Umbilical cord (tissue), 2 donors: Measurements from ENCODE around the gene NEK10. TPM values are rescaled to one million over a fixed set of nuclear protein-coding genes. Genes with fewer than 3 reads are reported as not detected.
"Not testable (repeated sequence)": the region's sequence is repeated elsewhere in the genome, so short reads cannot be mapped to it uniquely, and the experiment has no call there.

Source experiments
- DNase-seq: peaks from one replicate; pipeline ENCODE4 v3.0.0-alpha.2; 2015; ENCODE audit warnings: low spot score
- total RNA-seq: library from RNA; depleted of rRNA; stranded (reverse); fragments of >200 nt; gene quantifications from one replicate; pipeline ENCODE4 v1.2.3, GENCODE V29; 2014; ENCODE audit warnings: low replicate concordance; ENCODE audit not compliant: insufficient read depth

The NEK10 gene
- total RNA-seq, 1 donor from 2014 or later: 4.6 TPM

DNA sequence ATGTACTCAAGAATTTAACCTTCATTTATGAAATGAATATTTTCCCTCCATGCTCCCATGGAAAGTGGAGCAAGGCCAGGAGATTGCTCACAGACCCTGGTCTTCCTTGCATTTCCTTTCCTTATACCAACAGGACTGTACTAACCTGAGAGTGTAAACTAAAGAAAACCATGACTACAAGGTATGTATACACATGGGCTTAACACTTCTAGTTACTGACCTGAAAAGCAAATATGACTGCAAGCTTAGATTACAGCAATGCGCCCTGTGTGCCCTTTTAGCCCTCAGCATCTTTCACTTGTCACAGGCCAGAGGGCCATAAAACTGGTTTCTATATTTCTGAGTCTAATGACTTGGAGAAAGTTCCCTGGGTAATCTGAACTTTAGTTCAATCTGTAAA is 52.1 kb downstream of the NEK10 start:
- no peak for DNase-seq

DNA sequence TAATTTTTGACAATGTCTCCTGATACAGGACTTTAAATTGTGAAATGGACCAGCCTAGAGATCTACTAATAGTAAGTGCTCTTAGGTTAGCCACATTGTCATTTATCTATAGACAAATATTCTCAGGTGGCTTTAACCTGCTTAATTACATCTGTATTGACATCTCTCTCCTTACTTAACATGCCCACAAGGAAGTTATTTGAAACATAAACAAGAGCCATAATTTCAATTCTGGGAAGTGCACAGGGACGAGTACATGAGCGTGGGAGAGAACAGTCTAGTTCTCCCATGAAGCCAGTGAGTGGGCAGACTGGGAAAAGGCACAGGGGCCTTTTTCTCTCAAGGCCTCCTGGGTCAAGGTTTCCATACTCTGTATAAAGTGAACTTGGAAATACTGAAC is 54.2 kb downstream of the NEK10 start:
- DNase-seq: no peak

DNA sequence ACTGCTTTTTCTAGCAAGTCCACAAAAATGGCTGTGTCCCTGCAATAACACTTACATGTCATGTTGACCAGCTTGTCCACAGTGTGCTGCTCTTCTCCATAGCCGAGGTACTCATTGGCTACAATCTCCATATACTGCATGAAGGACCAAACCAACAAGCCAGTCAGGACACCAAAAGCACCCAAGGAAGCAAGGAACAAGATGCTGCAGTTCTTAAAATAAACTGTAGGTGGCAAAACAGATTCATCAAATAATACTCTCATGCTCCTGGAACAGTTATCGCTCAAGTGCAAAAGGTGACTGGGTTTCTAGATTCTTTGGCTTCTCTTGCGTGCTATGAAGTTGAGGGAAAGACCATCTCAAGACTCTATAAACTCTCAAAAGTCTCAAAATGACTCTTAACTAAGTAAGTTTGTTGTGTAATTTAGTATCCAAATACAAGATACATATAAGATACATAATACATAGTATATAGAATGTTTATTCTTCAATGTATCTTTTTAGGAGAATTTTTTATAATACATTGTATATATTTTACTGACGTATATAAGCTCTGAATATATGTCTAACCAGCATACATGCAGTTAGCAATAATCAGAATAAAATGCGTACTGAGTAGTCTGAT is 57.0 kb downstream of the NEK10 start:
- DNase-seq: peak; percentile 71

DNA sequence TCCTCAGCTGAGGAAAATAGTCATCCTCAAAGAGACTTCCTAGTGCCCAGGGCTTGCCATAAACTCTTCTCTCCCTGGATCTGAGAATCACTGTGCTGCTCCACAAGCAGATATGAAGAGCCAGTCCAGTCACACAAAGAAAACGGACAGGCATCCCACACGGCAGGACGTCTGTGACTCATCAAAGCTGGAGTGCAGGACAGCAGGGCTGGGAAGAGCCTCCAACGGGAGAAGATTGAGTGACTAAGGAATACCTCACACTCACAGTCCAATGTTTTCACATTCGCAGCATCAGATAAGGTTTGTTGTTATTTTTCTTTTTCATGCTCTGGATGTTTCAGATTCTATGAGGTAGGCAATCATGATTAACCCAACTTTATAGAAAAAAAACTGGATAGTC is 57.8 kb downstream of the NEK10 start:
- no peak for DNase-seq

DNA sequence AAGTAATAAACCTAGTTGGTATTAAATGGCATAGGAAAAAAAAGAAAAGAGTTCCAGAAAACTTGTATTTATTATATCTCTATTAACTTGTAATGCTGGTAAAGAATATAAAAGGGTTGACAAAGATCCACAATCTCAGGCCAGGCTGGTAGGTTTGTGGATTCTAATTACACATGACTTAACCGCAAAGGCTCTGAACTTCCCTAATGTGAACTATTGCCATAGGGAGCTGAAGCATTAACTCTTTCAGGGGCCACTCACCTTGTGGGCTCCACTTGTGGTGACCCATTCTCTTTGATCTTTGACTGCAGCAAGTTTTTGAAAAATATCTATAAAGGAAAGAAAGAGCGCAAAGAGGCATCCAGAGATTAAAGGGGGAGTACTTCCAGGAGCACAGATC is 58.5 kb downstream of the NEK10 start:
- DNase-seq: no peak

DNA sequence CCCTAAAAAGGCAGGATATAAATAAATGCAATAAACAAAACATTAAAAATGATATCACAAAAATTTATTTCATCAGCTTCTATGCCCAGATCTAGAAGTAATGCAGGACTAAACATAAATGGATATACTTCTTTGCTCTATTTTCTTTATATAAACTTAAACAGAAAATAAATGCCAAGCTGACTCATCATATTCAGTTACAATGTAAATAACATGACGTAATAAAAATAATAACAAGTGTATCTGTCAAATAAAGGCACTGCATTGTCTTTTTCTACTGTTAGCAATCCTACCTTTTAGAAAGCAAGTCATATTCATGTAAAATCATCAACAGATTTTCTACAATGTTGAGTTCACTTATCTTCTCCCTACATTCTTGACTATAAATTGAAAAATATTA is 61.6 kb downstream of the NEK10 start:
- no peak for DNase-seq

DNA sequence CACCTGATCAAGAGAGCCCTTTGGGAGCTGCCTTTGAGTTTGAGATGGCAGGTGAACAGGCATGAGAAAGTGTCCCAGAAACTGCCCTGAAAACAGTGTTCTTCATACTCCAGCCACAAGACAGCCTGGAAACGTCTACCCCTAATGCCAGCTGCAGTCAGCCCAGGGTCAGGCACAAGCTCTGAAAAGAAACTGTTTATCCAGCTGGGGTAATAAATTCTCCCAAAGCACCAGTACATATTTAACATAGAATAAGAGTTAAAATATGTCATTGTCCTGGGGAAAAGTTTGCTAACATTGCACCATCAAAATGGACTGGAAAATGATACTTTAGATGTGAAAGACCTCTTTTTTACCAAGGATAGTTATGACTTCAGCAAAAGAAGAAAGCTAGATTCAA is 66.3 kb downstream of the NEK10 start:
- DNase-seq: no peak

DNA sequence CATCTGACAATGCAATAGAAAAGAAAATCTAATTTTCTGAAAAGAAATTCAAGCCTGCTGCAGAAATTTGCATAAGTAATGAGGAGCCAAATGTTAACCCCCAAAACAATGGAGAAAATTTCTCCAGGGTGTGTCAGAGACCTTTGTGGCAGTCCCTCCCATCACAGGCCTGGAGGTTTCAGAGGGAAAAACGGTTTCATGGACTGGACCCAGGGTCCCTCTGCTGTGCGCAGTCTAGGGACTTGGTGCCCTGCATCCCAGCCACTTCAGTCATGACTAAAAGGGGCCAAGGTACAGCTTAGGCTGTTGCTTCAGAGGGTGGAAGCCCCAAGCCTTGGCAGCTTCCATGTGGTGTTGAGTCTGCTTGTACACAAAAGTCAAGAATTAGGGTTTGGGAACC is 70.2 kb downstream of the NEK10 start:
- not testable (repeated sequence) for DNase-seq

DNA sequence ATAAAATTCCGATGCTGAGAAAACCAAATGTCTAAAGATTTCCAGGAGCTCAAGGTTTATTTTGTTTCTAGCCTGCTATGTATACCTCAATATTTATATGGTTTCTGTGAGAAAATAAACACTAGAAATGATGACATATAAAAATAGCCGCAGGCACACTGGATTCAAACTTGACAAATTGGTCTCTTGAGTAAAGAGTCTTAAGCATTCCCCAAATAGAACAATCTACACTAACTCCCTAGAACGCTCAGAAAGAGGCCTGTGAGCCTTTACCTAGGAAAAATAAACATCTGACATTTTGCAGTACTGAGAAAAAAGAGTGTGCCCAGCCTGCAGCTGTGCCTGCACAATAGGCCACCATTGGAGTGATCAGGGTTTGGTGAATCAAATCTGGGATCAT is 75.2 kb downstream of the NEK10 start:
- DNase-seq: peak; percentile 20

DNA sequence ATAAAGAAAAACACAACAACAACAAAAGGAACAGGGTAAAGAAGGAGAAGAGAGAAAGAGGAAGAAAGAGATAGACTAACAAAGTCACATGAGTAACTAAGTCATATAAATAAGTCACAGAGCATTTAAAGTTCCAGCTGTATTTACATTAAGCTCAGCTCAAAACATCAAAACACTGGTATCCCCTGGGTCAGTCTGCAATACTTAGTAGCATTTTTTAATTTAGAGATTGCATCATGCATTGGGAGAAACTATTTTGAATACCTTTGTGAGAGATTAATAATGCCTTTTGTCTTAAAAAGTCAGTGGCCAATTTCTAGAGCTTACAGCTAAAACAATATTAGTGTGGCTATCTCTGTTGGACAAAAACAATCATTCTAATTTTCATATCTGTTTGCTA is 78.4 kb downstream of the NEK10 start:
- DNase-seq: no peak

DNA sequence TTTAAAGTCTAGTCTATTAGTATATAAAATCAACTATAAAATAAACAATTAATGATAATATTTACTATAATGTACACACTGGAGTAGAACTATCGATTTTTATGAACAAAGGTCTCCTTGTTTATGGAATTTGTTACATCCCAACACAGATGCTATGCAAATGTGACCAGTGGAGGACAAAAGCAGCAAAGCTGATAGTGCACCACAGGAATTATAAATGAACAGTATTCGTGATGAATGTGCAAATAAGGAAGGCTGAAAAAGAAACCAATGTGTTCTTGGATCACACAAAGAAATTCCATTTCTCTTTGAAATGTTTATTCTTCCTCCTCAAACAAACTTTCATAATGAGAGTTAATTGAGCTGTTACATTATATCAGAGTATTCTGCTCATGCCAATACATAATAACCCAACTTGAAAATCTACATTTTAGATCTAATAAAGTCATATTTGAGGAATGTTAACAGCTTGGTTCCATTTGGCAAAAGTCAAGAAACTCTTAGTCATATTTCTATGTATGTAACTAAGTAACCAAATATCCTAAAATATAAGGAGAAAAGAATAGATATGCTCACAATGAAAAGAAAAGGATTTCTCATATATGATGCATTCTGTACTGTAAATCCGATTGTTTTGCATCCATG is 79.3 kb downstream of the NEK10 start:
- no peak for DNase-seq

DNA sequence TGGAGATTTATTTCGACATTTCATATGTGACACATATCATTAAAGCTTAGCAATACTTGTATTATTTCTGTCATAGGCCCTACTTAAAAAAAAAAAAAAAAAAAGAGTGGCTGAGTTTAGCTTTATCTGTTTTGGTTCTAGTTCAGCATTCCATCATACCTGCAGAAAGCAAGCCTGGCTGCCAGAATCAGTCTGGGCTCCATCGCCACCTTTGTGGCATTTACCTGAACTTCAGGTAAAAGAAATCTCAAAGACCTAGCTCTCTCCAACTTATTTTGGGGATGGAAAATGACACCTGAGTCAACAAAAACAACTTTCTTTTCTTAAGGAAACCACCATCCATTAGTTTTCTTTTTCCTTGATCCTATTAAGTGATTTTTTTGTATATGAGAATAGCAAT is 82.1 kb downstream of the NEK10 start:
- DNase-seq: no peak

DNA sequence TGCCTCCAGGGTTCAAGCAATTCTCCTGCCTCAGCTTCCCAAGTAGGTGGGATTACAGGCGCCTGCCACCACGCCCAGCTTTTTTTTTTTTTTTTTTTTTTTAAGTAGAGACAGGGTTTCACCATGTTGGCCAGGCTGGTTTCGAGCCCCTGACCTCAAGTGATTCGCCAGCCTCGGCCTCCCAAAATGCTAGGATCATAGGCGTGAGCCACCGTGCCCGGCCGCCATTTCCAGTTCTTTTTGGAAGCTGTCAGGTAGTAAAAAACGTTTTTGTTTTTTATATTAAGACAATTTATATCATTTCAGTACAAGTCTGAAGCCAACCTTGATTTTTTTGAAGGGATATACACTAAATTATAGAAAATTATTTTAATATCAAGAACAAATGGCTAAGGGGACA is 82.7 kb downstream of the NEK10 start:
- not testable (repeated sequence) for DNase-seq

DNA sequence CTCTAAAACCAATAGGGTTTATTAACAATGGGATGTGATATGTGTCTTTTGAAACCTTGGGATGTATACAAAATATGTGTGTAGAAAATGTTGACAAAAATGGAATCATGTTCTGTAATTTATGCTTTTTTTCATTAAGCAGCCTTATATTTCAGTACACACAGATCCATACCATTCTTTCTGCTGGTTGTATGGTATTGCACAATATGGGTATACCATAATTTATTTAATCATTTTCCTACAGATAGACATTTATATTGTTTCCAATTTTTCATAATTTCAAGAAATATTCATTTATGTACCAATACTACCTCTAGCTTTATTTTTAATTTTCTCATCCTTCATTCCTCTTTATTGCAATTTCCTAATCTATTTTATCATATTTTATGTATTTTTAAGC is 83.5 kb downstream of the NEK10 start:
- DNase-seq: no peak

DNA sequence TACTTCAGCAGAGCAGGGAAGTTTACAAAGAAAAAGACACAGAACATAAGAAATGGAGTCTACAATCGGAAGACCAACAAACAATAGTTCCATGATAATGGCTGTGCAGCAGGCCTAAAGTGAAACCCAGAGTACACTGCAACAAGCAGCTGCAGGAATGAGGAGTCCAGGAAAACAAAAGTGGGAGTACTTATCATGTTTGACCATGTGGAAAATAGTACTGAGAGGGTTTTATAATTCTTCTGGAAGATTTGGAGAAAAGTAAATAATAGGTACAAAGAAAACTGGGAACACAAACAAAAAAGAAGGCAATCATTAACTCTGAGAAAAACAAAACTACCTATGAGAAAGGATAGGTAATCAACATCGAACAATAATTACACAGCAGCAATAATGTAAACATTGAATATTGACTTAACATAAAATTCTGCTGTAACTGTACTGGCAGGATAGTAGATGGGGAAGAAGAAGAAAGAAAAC is 87.5 kb downstream of the NEK10 start:
- DNase-seq: no peak

DNA sequence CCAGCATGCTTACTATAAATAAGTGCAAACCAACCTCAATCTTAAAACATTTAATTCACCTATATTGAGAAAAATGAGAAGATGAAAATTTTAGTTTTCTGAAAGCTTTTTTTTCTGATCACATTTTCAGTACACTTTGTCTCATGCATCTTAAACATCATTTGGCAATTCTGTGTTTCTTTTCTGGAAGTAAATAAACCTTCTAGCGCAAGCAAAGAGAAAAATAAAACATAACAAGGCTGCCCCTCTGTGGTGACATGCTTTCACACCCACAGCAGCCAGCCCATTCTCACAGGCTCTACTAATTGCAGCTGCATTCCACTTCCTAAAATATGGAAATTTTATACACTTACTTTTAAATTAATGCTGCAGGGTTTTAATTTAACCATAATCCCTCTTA is 90.1 kb downstream of the NEK10 start:
- peak; percentile 55 for DNase-seq

DNA sequence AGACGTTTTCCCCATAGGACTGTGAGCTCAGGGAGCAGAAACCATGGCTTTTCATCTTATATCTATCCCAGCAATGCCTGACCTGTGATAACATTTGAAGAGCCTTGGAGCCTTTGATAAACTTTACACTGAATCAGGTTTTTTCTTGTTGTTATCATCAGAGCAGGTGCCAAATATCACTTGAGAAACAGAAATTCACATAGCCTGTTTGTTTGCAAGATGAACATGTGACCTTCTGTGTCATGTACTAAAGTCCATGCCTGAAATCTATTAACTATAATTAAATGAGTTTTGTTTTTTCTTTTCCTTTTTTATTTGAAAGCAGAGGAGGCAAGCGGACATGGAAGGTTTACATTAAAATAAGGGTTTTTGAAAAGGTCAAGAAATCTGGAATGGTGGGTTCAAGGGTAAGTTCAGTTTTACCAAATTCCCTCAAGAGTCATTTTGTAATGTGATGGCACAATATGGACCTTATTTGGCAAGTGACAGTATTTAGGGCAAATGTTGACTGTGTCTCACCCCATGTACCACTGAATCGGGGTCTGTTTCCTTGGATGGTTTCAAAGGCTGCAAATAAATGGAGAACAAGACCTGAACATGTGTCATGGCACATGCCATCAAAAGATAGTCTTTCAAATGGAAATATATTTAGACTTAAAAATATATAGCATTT is 90.7 kb downstream of the NEK10 start:
- no peak for DNase-seq

DNA sequence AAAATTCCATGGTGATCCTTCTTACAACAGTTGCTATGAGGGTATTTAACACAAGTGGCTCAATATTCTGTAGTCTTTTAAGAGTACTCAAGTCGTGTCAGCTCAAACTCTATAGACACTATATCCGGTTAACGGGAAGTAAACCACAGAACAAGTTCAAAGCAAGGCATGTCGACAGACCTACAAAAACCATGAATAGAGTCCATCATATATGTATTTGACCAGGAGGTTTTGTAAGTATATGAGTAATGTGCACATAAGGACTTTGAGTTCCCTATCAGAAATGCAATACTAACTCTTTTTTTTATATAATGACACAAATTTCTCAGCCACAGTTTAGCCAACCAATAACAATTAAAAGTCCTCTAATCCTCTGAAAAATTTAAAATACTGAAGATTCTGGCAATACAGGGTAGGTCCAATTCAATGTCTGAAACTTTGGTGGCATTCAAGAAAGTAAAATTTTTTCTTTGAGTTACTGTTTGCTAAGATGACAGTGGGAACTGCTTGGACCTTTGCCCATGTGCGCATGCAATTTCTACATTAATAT is 93.7 kb downstream of the NEK10 start:
- no peak for DNase-seq

DNA sequence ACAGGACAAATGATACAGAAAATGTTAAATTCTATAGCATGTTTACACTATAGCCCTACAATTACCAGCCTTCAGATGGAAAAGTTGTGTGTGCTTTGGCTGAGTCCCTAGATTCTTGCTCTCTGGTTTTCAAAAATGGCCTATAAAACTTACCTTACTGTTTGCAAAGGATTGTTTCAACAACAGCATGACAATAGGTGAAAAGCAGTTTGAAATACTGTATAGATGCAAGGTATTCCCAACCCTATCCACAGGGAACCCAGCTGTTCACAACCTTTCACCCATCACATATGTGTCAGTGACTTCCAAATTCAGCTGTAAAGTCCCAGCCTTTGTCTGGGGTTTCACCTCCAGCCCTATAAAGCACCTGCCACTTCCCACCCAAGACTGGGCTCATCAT is 97.3 kb downstream of the NEK10 start:
- DNase-seq: no peak

DNA sequence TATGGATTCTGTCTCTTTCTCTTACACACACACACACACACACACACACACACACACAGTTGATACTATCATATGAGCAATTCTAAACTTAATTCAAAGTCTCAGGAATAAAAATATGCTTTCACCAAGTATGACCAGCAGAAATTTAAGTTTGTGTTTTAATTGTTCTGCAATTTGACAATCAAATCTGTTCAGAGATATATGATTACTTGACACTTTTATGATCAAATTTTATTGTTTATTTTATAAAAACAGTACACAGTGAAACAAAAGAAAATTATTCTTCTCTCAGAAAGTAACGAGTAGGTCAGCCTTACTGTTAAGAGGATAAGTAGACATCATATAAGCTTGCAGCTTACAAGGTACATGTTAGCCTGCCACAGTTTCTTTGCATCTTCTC is 114.3 kb downstream of the NEK10 start:
- DNase-seq: no peak

DNA sequence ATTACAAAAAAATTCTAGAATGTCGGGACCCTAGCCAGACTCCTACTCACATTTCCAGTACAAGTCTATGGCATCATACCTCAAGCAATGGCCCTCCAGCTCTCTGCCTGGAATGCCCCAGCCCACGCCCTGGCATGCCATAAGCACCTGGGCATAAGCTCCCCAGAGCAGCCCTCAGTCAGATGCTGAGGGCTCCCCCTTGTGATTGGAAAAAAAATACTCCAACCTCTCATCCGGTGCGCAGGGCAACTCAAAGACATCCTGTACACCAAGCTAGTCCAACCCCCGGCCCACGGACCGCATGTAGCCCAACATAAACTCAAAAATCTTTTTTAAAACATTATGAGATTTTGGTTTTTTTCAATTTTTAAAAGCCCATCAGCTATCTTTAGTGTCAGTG is 115.4 kb downstream of the NEK10 start:
- DNase-seq: no peak

DNA sequence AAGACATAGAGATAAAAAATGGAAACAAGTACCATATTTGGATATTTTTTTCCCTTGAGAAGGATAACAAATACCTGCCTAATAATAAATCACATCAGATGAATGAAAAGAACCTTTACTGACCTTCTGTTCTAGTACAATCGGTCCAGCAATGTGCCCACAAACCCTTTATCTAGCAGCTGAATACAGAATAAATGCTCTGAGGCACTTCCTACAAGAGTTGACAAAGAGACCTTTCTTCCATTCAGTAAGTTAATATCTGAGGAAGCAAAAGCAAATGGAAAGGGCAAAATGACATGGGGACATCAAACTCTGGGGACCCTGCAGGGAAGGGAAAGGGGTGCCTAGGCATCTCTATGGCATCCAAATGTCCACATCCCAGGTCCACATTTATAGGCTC is 115.8 kb downstream of the NEK10 start:
- DNase-seq: no peak

DNA sequence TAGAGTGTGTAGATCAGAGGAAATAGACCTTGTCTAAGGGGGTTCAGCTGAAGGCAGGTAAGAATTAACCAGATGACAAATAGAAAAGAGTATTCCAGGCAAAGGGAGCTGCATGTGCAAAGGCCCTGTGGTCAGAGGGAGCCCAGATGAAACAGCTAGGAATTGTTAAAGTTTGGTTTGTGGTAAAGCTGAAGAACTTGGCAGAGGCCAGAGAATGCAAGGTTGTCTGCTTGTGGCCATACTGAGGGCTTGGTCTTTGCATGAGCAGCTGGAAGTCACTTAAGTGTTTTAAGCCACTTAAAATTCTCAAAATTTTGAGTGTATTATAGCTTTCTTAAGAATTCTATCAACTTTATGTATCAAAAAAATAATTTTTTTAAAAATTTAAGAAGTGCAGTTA is 116.5 kb downstream of the NEK10 start:
- DNase-seq: no peak
